RKO (cell line): Measurements from ENCODE around the gene SEPTIN2.
"Not testable (repeated sequence)": the region's sequence is repeated elsewhere in the genome, so short reads cannot be mapped to it uniquely, and the experiment has no call there.

Source experiments
- DNase-seq: peaks from one replicate; pipeline ENCODE4 v3.0.0-alpha.2; 2016; ENCODE audit warnings: low spot score

SEPTIN2 gene

GRCh38 chr2:241315879-241316631, at the start of gene SEPTIN2:
TSS of gene SEPTIN2 (plus strand) at chr2:241315925. CDS start at chr2:241324233, 8,308 bp downstream.
- peak; percentile 76 for DNase-seq

- no peak for DNase-seq
These were observed 48.3 kb upstream of the SEPTIN2 start for GRCh38 chr2:241267249-241268067.

GRCh38 chr2:241268306-241268705, 47.4 kb upstream of the SEPTIN2 start:
- DNase-seq: no peak

- no peak for DNase-seq
These were observed 46.8 kb upstream of the SEPTIN2 start for GRCh38 chr2:241268716-241269445.

- no peak for DNase-seq
These were observed 45.8 kb upstream of the SEPTIN2 start for GRCh38 chr2:241269707-241270520.

GRCh38 chr2:241270531-241270930, 45.2 kb upstream of the SEPTIN2 start:
- DNase-seq: no peak

GRCh38 chr2:241271706-241272302, 43.9 kb upstream of the SEPTIN2 start:
- DNase-seq: peak; percentile 78

- peak; percentile 46 for DNase-seq
These were observed 43.2 kb upstream of the SEPTIN2 start for GRCh38 chr2:241272303-241273209.

- DNase-seq: no peak
These were observed 42.3 kb upstream of the SEPTIN2 start for GRCh38 chr2:241273210-241274020.

GRCh38 chr2:241274127-241274526, 41.6 kb upstream of the SEPTIN2 start:
- no peak for DNase-seq

- no peak for DNase-seq
These were observed 40.2 kb upstream of the SEPTIN2 start for GRCh38 chr2:241275504-241275903.

GRCh38 chr2:241275910-241276309, 39.8 kb upstream of the SEPTIN2 start:
- DNase-seq: no peak

- DNase-seq: not testable (repeated sequence)
These were observed 37.4 kb upstream of the SEPTIN2 start for GRCh38 chr2:241278306-241278705.

- no peak for DNase-seq
These were observed 36.3 kb upstream of the SEPTIN2 start for GRCh38 chr2:241279413-241279812.

- no peak for DNase-seq
These were observed 35.9 kb upstream of the SEPTIN2 start for GRCh38 chr2:241279828-241280227.

GRCh38 chr2:241280291-241280690, 35.4 kb upstream of the SEPTIN2 start:
- DNase-seq: no peak

GRCh38 chr2:241282555-241282954, 33.2 kb upstream of the SEPTIN2 start:
- DNase-seq: no peak

GRCh38 chr2:241285596-241285995, 30.1 kb upstream of the SEPTIN2 start:
- no peak for DNase-seq

GRCh38 chr2:241286348-241287090, 29.2 kb upstream of the SEPTIN2 start:
- no peak for DNase-seq
